ENCODE data around the gene SLC6A12. TPM values are rescaled to one million over a fixed set of nuclear protein-coding genes. Genes with fewer than 3 reads are reported as not detected.

The SLC6A12 gene
- polyA plus RNA-seq, 1 of the 3 experiments (the other 2 are of a cell fraction): 0.02 TPM

GRCh38 chr12:218728-219590 lies 5.0 kb upstream of the SLC6A12 start:
- WGBS (ENCODE audit: low lambda C conversion rate): 68% methylated on average over 30 of the region's 30 CpGs
- no peaks in the 10 kb centered on the region for H3F3A ChIP-seq (replicated peaks; ENCODE audit: insufficient read depth)
- H4K20me1 ChIP-seq (ENCODE audit: insufficient read depth): no peaks in the 10 kb centered on the region
- no peaks in the 10 kb centered on the region for H3K79me2 ChIP-seq (ENCODE audit: insufficient read depth)
- no peak overlapping the region for H3K4me3 ChIP-seq (ENCODE audit: low read depth in 2 of 2, low read length in 1 of 2)
- no peak overlapping the region for H3K27ac ChIP-seq (ENCODE audit: low read depth in 2 of 2, low read length in 1 of 2)
- no peak overlapping the region for H3K4me2 ChIP-seq
- TF ChIP-seq GABPA (IDR thresholded peaks at IDR 0.05; ENCODE audit: low read depth): no peak
- TF ChIP-seq REST (IDR thresholded peaks at IDR 0.05; ENCODE audit: low read depth, low read length): no peak
- no peak for TF ChIP-seq RCOR1 (IDR thresholded peaks at IDR 0.05; ENCODE audit: low read length)
- TF ChIP-seq EZH2phosphoT487 (IDR thresholded peaks at IDR 0.05; ENCODE audit: borderline replicate concordance, low read depth): no peak
- TF ChIP-seq USF1 (IDR thresholded peaks at IDR 0.05; ENCODE audit: borderline replicate concordance, low read depth): no peak
- no peak for TF ChIP-seq CHD2 (IDR thresholded peaks at IDR 0.05; ENCODE audit: low read length, partially characterized antibody)
- ChIA-PET CTCF (interaction anchor here (1.0 to 2.9 kb wide), 26 partner anchors 7 to 132 kb away, joined by 3 to 13 read pairs (median 6); no protein-coding TSS in a partner anchor), POLR2A (no interaction called here)
- DNase-seq: no peak
- peaks cover 0 to 2% of the 10 kb centered on the region in 2 experiments; a peak in 1 of 4 replicates for H3K4me1 ChIP-seq (ENCODE audit: control insufficient read depth in 1 of 2, insufficient read depth in 2 of 2, low read depth in 1 of 2, low read length in 1 of 2)
- H3K9ac ChIP-seq: no peak overlapping the region
- H3K36me3 ChIP-seq (replicated peaks in 1 of 2; ENCODE audit: control insufficient read depth in 1 of 2, insufficient read depth in 2 of 2, low read length in 1 of 2): no peaks in the 10 kb centered on the region
- H3K27me3 ChIP-seq (ENCODE audit: insufficient read depth): no peaks in the 10 kb centered on the region
- no peaks in the 10 kb centered on the region for H3K9me3 ChIP-seq
- H2AFZ ChIP-seq (ENCODE audit: low read depth): no peak overlapping the region
- no peaks in the 10 kb centered on the region for H3K9me2 ChIP-seq

- Histone ChIP-seq H4K20me1 (ENCODE audit: insufficient read depth) (no peaks in the 10 kb centered on the region), H3K4me2 (no peak overlapping the region), H3F3A (replicated peaks; ENCODE audit: insufficient read depth) (no peaks in the 10 kb centered on the region), H3K27ac (ENCODE audit: low read depth in 2 of 2, low read length in 1 of 2) (no peak overlapping the region), H3K79me2 (ENCODE audit: insufficient read depth) (no peaks in the 10 kb centered on the region), H3K4me3 (ENCODE audit: low read depth in 2 of 2, low read length in 1 of 2) (no peak overlapping the region), H2AFZ (ENCODE audit: low read depth) (no peak overlapping the region), H3K9ac (no peak overlapping the region), H3K9me3 (no peaks in the 10 kb centered on the region), H3K4me1 (ENCODE audit: control insufficient read depth in 1 of 2, insufficient read depth in 2 of 2, low read depth in 1 of 2, low read length in 1 of 2) (peaks cover 0 to 2% of the 10 kb centered on the region in 2 experiments; a peak in 1 of 4 replicates), H3K27me3 (ENCODE audit: insufficient read depth) (no peaks in the 10 kb centered on the region), H3K36me3 (replicated peaks in 1 of 2; ENCODE audit: control insufficient read depth in 1 of 2, insufficient read depth in 2 of 2, low read length in 1 of 2) (no peaks in the 10 kb centered on the region), H3K9me2 (no peaks in the 10 kb centered on the region)
- ChIA-PET POLR2A (interaction anchor here (0.6 kb wide), 1 partner anchor 29 kb away, joined by 3 read pairs; no protein-coding TSS in a partner anchor), CTCF (interaction anchor here (1.5 to 2.0 kb wide), 2 partner anchors 16 to 28 kb away, joined by 3 to 13 read pairs; no protein-coding TSS in a partner anchor)
- no peak for DNase-seq
- 40% methylated on average over 3 of the region's 5 CpGs for WGBS (ENCODE audit: low lambda C conversion rate)
- TF ChIP-seq USF2 (IDR thresholded peaks at IDR 0.05; ENCODE audit: borderline replicate concordance, low read depth, low read length): no peak
- TF ChIP-seq FOSL2 (IDR thresholded peaks at IDR 0.05; ENCODE audit: borderline replicate concordance, low read depth): no peak
- no peak for TF ChIP-seq SIN3A (IDR thresholded peaks at IDR 0.05; ENCODE audit: borderline replicate concordance, low read depth, low read length)
- TF ChIP-seq MXI1 (IDR thresholded peaks at IDR 0.05; ENCODE audit: low read depth, low read length): no peak
- TF ChIP-seq FOXM1 (IDR thresholded peaks at IDR 0.05; ENCODE audit: low read depth): no peak
- no peak for TF ChIP-seq NRF1 (IDR thresholded peaks at IDR 0.05; ENCODE audit: low read depth, low read length)
- TF ChIP-seq SMC3 (IDR thresholded peaks at IDR 0.05; ENCODE audit: low read depth, low read length): no peak
- TF ChIP-seq FOXJ3 (CRISPR knock-in tag; IDR thresholded peaks at IDR 0.05): no peak
- no peak for TF ChIP-seq RFX5 (IDR thresholded peaks at IDR 0.05; ENCODE audit: low read length)
- TF ChIP-seq MAX (IDR thresholded peaks at IDR 0.05; ENCODE audit: low read depth): no peak
- TF ChIP-seq USF1 (IDR thresholded peaks at IDR 0.05; ENCODE audit: borderline replicate concordance, low read depth): no peak
- TF ChIP-seq ZBTB33 (IDR thresholded peaks at IDR 0.05; ENCODE audit: borderline replicate concordance, low read depth): no peak
Observed at GRCh38 chr12:218221-218620, 4.3 kb upstream of the SLC6A12 start.
